HG03280 (cell line): Measurements from ENCODE around the gene IGSF10.
"Not testable (repeated sequence)": the region's sequence is repeated elsewhere in the genome, so short reads cannot be mapped to it uniquely, and the experiment has no call there.

Source experiments
- ATAC-seq: cut with Tn5 transposase; IDR thresholded peaks from one replicate; pipeline ENCODE4 v1.9.1; 2021; ENCODE audit warnings: mild to moderate bottlenecking, moderate library complexity; ENCODE audit not compliant: unreplicated experiment

The IGSF10 gene

GRCh38 chr3:151460774-151461450 is at the start of gene IGSF10:
TSS of gene IGSF10 (minus strand) at chr3:151461061. CDS start at chr3:151458709, 2,352 bp downstream.
- no peak for ATAC-seq

- not testable (repeated sequence) for ATAC-seq
Measured at GRCh38 chr3:151509468-151510135, 48.7 kb upstream of the IGSF10 start.

- no peak for ATAC-seq
Measured at GRCh38 chr3:151504606-151505005, 43.7 kb upstream of the IGSF10 start.

- ATAC-seq = no peak
Measured at GRCh38 chr3:151503074-151503473, 42.2 kb upstream of the IGSF10 start.

GRCh38 chr3:151501923-151502632 is 41.2 kb upstream of the IGSF10 start:
- ATAC-seq = no peak

GRCh38 chr3:151501171-151501922 is 40.5 kb upstream of the IGSF10 start:
- no peak for ATAC-seq

GRCh38 chr3:151499168-151499567 is 38.3 kb upstream of the IGSF10 start:
- ATAC-seq = no peak

- ATAC-seq = no peak
Measured at GRCh38 chr3:151491525-151491924, 30.7 kb upstream of the IGSF10 start.

GRCh38 chr3:151487833-151488232 is 27.0 kb upstream of the IGSF10 start:
- ATAC-seq = not testable (repeated sequence)

- ATAC-seq = no peak
Measured at GRCh38 chr3:151483961-151484520, 23.2 kb upstream of the IGSF10 start.

GRCh38 chr3:151483488-151483887 is 22.6 kb upstream of the IGSF10 start:
- ATAC-seq = no peak

GRCh38 chr3:151480492-151480891 is 19.6 kb upstream of the IGSF10 start:
- no peak for ATAC-seq

- ATAC-seq = no peak
Measured at GRCh38 chr3:151479452-151479851, 18.6 kb upstream of the IGSF10 start.

GRCh38 chr3:151478335-151478697 is 17.5 kb upstream of the IGSF10 start:
- ATAC-seq = no peak

GRCh38 chr3:151477591-151478334 is 16.9 kb upstream of the IGSF10 start:
- no peak for ATAC-seq

GRCh38 chr3:151476344-151477018 is 15.6 kb upstream of the IGSF10 start:
- ATAC-seq = no peak

- ATAC-seq = peak; percentile 78
Measured at GRCh38 chr3:151468284-151468917, 7.5 kb upstream of the IGSF10 start.

- ATAC-seq = no peak
Measured at GRCh38 chr3:151467069-151467468, 6.2 kb upstream of the IGSF10 start.

GRCh38 chr3:151462991-151463390 is 2.1 kb upstream of the IGSF10 start:
- ATAC-seq = no peak
